ENCODE results near the gene CLINT1.

The CLINT1 gene

DNA sequence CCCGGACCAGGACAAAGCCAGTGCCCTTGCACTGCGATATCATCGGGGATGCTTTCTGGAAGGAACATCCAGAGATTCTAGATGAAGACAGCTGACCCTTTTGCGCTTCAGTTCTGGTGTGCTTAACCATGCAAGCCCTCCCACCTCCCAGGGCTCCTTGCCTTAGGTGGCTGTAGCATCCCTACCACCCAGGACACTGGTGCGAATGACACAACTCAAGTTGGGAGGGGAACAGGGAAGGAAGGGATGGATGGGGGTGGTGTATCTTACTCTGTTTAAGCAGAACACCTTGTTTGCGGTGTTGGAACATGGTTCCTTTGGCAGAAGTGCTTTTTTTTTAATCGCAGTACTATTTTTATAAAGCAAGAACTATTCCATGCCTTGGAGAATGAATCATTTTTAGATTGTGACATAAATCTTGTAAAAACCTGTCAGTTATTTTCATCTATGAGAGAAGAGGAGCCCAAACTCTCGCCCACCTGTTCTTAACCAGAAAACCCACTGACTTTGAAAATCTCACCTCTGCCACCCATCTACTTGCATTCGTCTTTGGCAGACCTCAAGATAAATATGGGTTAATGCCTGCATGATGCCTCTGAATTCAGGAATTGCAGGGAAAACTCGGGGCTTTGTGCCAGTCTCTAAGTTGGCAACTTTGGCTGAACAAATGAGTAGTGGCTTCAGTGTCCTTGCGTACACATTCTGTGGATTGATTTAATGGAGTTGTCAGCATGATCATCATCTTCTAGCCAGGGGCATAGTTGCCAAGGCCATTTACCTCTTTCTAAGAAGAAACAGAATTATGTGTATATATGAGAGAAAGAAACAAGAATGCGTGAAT is 119.3 kb downstream of the CLINT1 start:
- Histone ChIP-seq H3K36me3 (ENCODE audit: control insufficient read depth, insufficient read depth, low read length, severe bottlenecking) (peaks cover 43% of the 10 kb centered on the region), H3K9ac (ENCODE audit: low read length) (no peak overlapping the region), H3K4me1 (ENCODE audit: control insufficient read depth, insufficient read depth, low read length) (peaks cover 7% of the 10 kb centered on the region), H3K9me3 (ENCODE audit: control insufficient read depth, low read length) (no peaks in the 10 kb centered on the region), H3K4me3 (ENCODE audit: low read length) (no peak overlapping the region), H3K27me3 (replicated peaks; ENCODE audit: control insufficient read depth, insufficient read depth, low read length) (no peaks in the 10 kb centered on the region)
- DNase-seq (ENCODE audit: low read depth): no peak

DNA sequence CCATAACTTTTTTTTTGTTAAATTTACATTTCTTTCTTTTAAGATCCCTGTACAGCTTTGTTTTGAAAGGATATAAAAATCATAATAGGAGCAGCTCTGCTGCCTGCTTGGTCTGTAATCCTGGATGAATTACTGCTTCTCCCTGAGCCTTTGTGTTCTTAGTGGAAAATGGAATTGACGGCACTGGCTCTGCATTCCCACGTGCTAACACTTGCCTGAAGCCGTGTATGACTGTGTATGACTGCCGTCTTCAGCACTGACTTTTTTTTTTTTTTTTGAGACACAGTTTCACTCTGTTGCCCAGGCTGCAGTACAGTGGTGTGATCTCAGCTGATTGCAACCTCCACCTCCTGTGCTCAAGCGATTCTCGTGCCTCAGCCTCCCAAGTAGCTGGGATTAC is 123.0 kb downstream of the CLINT1 start:
- Histone ChIP-seq H3K27me3 (replicated peaks; ENCODE audit: control insufficient read depth, insufficient read depth, low read length) (no peaks in the 10 kb centered on the region), H3K9me3 (ENCODE audit: control insufficient read depth, low read length) (no peaks in the 10 kb centered on the region), H3K4me1 (ENCODE audit: control insufficient read depth, insufficient read depth, low read length) (peaks cover 6% of the 10 kb centered on the region), H3K4me3 (ENCODE audit: low read length) (no peak overlapping the region), H3K36me3 (ENCODE audit: control insufficient read depth, insufficient read depth, low read length, severe bottlenecking) (peaks cover 46% of the 10 kb centered on the region), H3K9ac (ENCODE audit: low read length) (no peak overlapping the region)
- DNase-seq (ENCODE audit: low read depth): no peak
